Measurements from ENCODE around the gene PJVK. TPM values are rescaled to one million over a fixed set of nuclear protein-coding genes. Genes with fewer than 3 reads are reported as not detected.

Gene PJVK
- total RNA-seq, 1 donor from 2014 or later = 2.0 TPM

DNA sequence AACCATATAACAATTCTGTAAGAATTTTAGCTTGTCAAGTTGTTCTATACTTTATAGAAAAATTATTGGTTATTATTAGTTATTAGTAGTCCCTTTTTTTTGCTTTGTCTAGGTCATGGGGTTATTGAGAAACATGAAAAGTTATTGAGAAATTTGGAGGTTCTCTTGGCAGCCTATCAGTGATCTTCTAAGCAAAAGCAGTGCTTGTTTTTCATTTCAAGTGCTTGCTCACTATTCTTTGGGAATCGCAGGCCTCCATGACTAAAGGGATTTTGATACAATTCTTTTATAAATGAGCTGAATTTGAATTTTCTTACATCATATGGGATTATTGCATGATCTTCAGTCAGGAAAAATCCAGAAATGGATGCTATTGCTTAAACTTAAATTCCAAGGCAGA lies 54.9 kb downstream of the PJVK start:
- no peak overlapping the region for H3K4me3 Mint-ChIP-seq (ENCODE audit: unreplicated experiment)
- no peaks in the 10 kb centered on the region for H3K4me1 Mint-ChIP-seq (ENCODE audit: low read depth, unreplicated experiment)
- peaks cover 3% of the 10 kb centered on the region for H3K9me3 Mint-ChIP-seq (ENCODE audit: unreplicated experiment)
- no peak for TF ChIP-seq CTCF (IDR thresholded peaks at IDR 0.05; ENCODE audit: partially characterized antibody, unreplicated experiment)
- H3K27ac Mint-ChIP-seq (ENCODE audit: unreplicated experiment) = no peak overlapping the region
- DNase-seq = no peak
- H3K27me3 Mint-ChIP-seq (ENCODE audit: unreplicated experiment) = no peaks in the 10 kb centered on the region
- H3K36me3 Mint-ChIP-seq (ENCODE audit: unreplicated experiment) = no peaks in the 10 kb centered on the region

DNA sequence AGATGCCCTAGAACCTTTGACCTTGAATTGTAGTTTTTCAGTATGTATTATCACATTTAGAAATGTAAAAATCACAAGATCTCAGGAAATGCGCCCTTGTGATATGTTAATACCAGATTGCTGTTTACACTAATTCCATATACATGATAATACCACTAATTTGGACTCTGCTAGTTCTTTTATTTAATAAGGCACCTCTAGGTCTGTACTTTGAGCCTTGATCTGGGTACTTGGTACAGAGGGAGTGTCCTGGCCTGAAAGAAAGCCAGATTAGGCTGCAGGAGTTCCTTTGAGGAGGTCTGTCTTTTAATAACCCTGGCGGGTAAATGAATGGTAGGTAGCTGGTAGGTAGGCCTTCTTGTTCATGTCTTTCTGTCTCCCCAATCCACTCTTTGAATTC lies 55.3 kb downstream of the PJVK start:
- Mint-ChIP-seq H3K9me3 (ENCODE audit: unreplicated experiment) (peaks cover 3% of the 10 kb centered on the region), H3K27ac (ENCODE audit: unreplicated experiment) (no peak overlapping the region)

GRCh38 chr2:178506949-178507348 lies 55.8 kb downstream of the PJVK start:
- no peak for TF ChIP-seq CTCF (IDR thresholded peaks at IDR 0.05; ENCODE audit: partially characterized antibody, unreplicated experiment)
- H3K27me3 Mint-ChIP-seq (ENCODE audit: unreplicated experiment) = no peaks in the 10 kb centered on the region
- peaks cover 3% of the 10 kb centered on the region for H3K9me3 Mint-ChIP-seq (ENCODE audit: unreplicated experiment)
- no peaks in the 10 kb centered on the region for H3K36me3 Mint-ChIP-seq (ENCODE audit: unreplicated experiment)
- DNase-seq = no peak
- no peaks in the 10 kb centered on the region for H3K4me1 Mint-ChIP-seq (ENCODE audit: low read depth, unreplicated experiment)
- no peak overlapping the region for H3K4me3 Mint-ChIP-seq (ENCODE audit: unreplicated experiment)
- H3K27ac Mint-ChIP-seq (ENCODE audit: unreplicated experiment) = no peak overlapping the region

More for the DNA sequence above, 55.3 kb downstream of the PJVK start:
- Mint-ChIP-seq H3K4me3 (ENCODE audit: unreplicated experiment) (no peak overlapping the region), H3K27me3 (ENCODE audit: unreplicated experiment) (no peaks in the 10 kb centered on the region), H3K36me3 (ENCODE audit: unreplicated experiment) (no peaks in the 10 kb centered on the region), H3K4me1 (ENCODE audit: low read depth, unreplicated experiment) (no peaks in the 10 kb centered on the region)
- TF ChIP-seq CTCF (IDR thresholded peaks at IDR 0.05; ENCODE audit: partially characterized antibody, unreplicated experiment) = no peak
- DNase-seq = no peak

GRCh38 chr2:178508646-178509045 lies 57.5 kb downstream of the PJVK start:
- no peak for TF ChIP-seq CTCF (IDR thresholded peaks at IDR 0.05; ENCODE audit: partially characterized antibody, unreplicated experiment)
- no peak overlapping the region for H3K4me3 Mint-ChIP-seq (ENCODE audit: unreplicated experiment)
- no peaks in the 10 kb centered on the region for H3K4me1 Mint-ChIP-seq (ENCODE audit: low read depth, unreplicated experiment)
- no peak overlapping the region for H3K27ac Mint-ChIP-seq (ENCODE audit: unreplicated experiment)
- H3K27me3 Mint-ChIP-seq (ENCODE audit: unreplicated experiment) = no peaks in the 10 kb centered on the region
- peaks cover 3% of the 10 kb centered on the region for H3K9me3 Mint-ChIP-seq (ENCODE audit: unreplicated experiment)
- H3K36me3 Mint-ChIP-seq (ENCODE audit: unreplicated experiment) = no peaks in the 10 kb centered on the region
- no peak for DNase-seq

DNA sequence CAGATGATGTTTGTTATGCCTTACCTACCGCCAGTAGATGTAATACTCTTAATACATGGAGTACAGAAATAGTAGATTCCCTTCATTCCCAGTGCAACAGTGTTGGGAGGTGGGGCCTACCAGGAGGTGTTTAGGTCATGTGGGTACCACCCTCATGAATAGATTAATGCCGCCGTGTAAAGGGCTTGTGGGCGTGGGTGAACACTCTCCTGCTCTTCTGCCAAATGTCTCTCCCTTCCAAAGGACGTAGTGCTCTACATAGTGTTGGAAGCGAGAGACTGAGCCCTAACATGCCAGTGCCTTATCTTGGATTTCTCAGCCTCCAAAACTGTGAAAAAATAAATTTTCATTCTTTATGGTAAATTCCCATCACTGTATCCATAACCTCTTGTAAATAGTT lies 59.2 kb downstream of the PJVK start:
- Mint-ChIP-seq H3K27me3 (ENCODE audit: unreplicated experiment) (peaks cover 2% of the 10 kb centered on the region), H3K9me3 (ENCODE audit: unreplicated experiment) (peaks cover 4% of the 10 kb centered on the region), H3K4me3 (ENCODE audit: unreplicated experiment) (no peak overlapping the region), H3K27ac (ENCODE audit: unreplicated experiment) (no peak overlapping the region), H3K36me3 (ENCODE audit: unreplicated experiment) (no peaks in the 10 kb centered on the region), H3K4me1 (ENCODE audit: low read depth, unreplicated experiment) (no peaks in the 10 kb centered on the region)
- no peak for TF ChIP-seq CTCF (IDR thresholded peaks at IDR 0.05; ENCODE audit: partially characterized antibody, unreplicated experiment)
- no peak for DNase-seq

Other genes starting within 250 kb of the PJVK start
- gene PRKRA, start 203 bp upstream of the PJVK start, total RNA-seq (ENCODE audit: unreplicated experiment) = 86.6 TPM
- 21.2 TPM for gene FKBP7, start 27.2 kb downstream of the PJVK start, total RNA-seq (ENCODE audit: unreplicated experiment)
- gene PLEKHA3, start 29.1 kb downstream of the PJVK start, total RNA-seq (ENCODE audit: unreplicated experiment) = 26.3 TPM

Measured in glutamatergic neuron (in vitro differentiated cells).